Airway epithelial cell (primary cell): ENCODE measurements around the gene ERMP1. TPM values are rescaled to one million over a fixed set of nuclear protein-coding genes. Genes with fewer than 3 reads are reported as not detected.

Experiments used
- total RNA-seq: library from RNA; depleted of rRNA; stranded (reverse); fragments of >200 nt; gene quantifications from 2 replicates; pipeline ENCODE4 v1.2.3, GENCODE V29; 2015

Gene ERMP1, protein sequence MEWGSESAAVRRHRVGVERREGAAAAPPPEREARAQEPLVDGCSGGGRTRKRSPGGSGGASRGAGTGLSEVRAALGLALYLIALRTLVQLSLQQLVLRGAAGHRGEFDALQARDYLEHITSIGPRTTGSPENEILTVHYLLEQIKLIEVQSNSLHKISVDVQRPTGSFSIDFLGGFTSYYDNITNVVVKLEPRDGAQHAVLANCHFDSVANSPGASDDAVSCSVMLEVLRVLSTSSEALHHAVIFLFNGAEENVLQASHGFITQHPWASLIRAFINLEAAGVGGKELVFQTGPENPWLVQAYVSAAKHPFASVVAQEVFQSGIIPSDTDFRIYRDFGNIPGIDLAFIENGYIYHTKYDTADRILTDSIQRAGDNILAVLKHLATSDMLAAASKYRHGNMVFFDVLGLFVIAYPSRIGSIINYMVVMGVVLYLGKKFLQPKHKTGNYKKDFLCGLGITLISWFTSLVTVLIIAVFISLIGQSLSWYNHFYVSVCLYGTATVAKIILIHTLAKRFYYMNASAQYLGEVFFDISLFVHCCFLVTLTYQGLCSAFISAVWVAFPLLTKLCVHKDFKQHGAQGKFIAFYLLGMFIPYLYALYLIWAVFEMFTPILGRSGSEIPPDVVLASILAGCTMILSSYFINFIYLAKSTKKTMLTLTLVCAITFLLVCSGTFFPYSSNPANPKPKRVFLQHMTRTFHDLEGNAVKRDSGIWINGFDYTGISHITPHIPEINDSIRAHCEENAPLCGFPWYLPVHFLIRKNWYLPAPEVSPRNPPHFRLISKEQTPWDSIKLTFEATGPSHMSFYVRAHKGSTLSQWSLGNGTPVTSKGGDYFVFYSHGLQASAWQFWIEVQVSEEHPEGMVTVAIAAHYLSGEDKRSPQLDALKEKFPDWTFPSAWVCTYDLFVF
- 34.3 and 34.5 TPM in 2 replicates for total RNA-seq

DNA sequence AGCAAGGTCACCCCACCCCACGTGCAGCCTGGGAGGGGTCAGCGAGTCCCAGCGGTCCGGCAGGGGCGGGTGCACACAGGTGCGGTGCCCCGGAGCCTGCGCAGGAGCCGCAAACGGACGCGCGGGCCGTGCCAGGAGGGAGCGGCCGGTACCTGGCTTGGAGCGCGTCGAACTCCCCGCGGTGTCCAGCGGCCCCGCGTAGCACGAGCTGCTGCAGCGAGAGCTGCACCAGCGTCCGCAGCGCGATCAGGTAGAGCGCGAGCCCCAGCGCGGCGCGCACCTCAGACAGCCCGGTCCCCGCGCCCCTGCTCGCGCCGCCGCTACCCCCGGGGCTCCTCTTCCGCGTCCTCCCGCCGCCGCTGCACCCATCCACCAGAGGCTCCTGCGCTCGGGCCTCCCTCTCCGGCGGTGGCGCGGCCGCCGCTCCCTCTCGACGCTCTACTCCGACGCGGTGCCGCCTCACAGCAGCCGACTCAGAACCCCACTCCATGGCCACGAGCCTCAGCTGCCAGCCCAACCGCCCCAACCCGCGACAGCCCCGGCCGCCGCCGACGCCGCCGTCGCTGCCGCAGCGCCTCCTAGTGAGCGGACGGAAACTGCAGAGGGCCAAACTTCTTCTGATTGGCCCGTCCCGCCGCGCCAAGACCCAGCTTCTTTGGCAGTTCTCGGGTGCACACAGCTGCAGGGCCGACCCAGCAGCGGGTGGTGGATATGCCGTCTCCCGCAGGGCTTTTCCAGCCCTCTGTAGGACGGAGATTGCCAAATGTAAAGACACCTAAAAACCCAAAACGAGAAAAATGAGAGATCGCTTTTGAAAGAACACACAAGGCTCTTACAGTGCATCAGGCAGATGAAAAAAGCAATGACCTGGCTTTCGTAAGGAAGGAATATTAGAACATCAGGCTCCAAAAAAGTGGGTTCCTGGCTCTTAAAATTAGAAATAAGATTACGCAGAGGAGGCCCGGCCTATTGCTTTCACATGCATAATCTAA is at the start of gene ERMP1:
Gene ERMP1 (minus strand): TSS at position 580 of the 992 bp plus-strand sequence. CDS start 90 bp downstream, at position 490.

Other genes with a start within 250 kb of the ERMP1 start
- gene RIC1, start 204.0 kb downstream of the ERMP1 start, total RNA-seq = 14.8 and 20.2 TPM in 2 replicates
- gene MLANA, start 57.8 kb upstream of the ERMP1 start, total RNA-seq = not detected in 2 replicates
- 11.1 and 17.4 TPM in 2 replicates for gene RANBP6, start 182.5 kb upstream of the ERMP1 start, total RNA-seq